ENCODE measurements around the gene BANP.
"Not testable (repeated sequence)": the region's sequence is repeated elsewhere in the genome, so short reads cannot be mapped to it uniquely, and the experiment has no call there.

Gene BANP

DNA sequence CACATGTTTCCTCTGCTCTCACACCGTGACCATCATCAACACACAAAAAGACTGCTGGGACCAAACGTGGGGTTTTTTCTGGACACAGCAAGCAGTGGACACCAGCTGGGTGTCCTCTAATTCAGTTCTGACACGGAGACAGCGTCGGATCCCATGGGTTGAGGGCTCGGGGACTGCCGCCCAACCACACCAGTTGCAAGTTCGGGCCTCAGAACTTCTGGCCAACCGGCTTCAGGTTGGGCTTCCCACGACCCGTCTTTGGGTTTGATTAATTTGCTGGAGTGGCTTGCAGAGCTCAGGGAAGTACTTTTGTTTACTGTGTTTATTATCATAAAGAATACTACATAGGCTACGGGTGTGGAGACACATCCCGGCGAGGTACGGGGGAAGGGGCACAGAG lies 97.8 kb downstream of the BANP start:
- ChIA-PET POLR2A (no interaction called here), CTCF (no interaction called here)
- DNase-seq (ENCODE audit: extremely low spot score) = no peak
- no peak for TF ChIP-seq TARDBP (IDR thresholded peaks at IDR 0.05)
- TF ChIP-seq FOXA1 (IDR thresholded peaks at IDR 0.05) = no peak
- no peak for TF ChIP-seq SUZ12 (IDR thresholded peaks at IDR 0.05)
- TF ChIP-seq ELF4 (IDR thresholded peaks at IDR 0.05) = no peak
- no peak for TF ChIP-seq HDGF (IDR thresholded peaks at IDR 0.05; ENCODE audit: borderline replicate concordance)
- no peak for TF ChIP-seq SP1 (IDR thresholded peaks at IDR 0.05)

DNA sequence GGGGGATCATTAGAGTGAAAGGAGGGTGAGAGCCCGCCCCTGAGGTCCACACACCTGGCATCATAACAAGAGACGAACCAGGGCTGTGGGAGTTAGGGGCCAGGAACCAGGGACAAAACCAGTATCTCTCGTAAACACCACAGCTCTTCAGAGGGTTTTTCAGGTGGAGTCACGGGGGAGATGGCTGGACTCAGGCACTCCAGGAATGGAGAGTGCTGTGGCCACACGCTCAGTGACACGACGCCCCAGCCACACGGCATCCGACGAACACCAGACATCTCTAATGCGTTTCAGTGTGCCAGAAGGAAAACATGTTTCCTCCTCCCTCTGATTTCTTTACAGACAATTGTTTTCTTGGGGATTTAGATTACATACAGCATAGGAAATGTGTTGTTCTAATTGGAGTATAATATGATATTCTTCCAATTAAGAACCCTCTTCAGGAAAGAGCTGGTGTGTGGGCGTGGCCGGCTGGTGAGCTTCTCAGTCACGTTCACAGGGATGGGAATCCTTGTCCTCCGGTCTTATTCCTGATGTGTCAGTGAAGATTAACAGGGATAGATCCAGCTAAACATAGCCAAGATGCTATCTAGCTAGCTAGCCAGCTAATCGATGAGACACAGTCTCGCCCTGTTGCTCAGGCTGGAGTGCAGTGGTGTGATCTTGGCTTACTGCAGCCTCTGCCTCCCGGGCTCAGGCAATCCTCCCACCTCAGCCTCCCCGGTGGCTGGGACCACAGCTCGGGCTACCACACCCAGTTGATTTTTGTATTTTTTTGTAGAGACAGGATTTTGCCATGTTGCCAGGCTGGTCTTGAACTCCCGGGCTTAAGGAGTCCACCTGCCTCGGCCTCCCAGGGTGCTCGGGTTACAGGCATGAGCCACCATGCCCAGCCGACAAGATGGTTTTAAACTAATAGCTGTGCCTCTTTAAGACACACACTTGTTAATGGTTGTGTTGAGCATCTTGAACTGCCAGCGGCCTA lies 98.6 kb downstream of the BANP start:
- ChIA-PET POLR2A (no interaction called here), CTCF (no interaction called here)
- no peak for DNase-seq (ENCODE audit: extremely low spot score)
- TF ChIP-seq, protein P1, sequence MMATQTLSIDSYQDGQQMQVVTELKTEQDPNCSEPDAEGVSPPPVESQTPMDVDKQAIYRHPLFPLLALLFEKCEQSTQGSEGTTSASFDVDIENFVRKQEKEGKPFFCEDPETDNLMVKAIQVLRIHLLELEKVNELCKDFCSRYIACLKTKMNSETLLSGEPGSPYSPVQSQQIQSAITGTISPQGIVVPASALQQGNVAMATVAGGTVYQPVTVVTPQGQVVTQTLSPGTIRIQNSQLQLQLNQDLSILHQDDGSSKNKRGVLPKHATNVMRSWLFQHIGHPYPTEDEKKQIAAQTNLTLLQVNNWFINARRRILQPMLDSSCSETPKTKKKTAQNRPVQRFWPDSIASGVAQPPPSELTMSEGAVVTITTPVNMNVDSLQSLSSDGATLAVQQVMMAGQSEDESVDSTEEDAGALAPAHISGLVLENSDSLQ (IDR thresholded peaks at IDR 0.05) = no peak
- no peak for TF ChIP-seq LEF1 (IDR thresholded peaks at IDR 0.05; ENCODE audit: borderline replicate concordance)
- TF ChIP-seq ARNT (IDR thresholded peaks at IDR 0.05) = no peak
- no peak for TF ChIP-seq SUZ12 (IDR thresholded peaks at IDR 0.05)
- TF ChIP-seq NFRKB (IDR thresholded peaks at IDR 0.05) = no peak
- no peak for TF ChIP-seq L3MBTL2 (conservative IDR thresholded peaks at IDR 0.05)
- TF ChIP-seq FOXK2 (IDR thresholded peaks at IDR 0.05) = no peak

DNA sequence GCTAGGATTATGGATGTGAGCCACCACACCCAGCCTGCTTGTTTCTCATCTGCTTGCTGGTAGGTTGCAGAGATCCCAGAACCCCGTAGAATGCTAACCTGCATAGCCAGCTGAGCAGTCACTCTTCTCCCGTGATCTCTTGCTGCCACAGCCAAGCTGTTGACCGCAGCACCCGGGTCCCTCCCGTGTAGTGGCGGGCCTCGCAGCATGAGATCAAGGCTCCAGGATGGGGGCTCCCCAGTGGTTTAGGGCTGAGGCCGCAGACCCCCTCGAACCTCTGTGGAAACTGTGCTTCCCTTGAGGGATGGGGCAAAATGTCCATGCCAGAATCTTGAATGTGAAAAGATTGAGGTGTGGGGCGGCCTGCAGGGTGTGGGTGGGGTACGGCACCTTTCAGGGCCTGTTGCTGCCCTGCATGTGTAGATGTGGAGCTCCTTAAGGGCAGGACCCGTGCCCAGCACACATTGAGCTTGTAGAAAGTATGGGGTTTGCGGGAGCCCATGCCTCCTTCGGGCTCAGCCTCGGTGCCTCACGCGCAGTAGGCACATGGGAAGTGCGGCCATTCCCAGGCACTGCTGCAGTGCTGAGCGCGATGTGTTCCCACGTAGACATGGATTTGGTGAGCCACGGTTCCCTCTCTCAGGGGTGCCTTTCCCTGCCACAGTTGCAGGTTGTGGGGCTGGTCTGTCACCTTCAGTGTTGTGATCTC lies 99.9 kb downstream of the BANP start:
- DNase-seq (ENCODE audit: extremely low spot score) = no peak
- CTCF ChIA-PET = no interaction called here
- TF ChIP-seq FOXA1 (IDR thresholded peaks at IDR 0.05) (no peak), NFRKB (IDR thresholded peaks at IDR 0.05) (no peak), ARNT (IDR thresholded peaks at IDR 0.05) (no peak), CTBP1 (IDR thresholded peaks at IDR 0.05; ENCODE audit: borderline replicate concordance) (no peak), FOXM1 (IDR thresholded peaks at IDR 0.05; ENCODE audit: borderline replicate concordance) (no peak)
- POLR2A ChIA-PET = no interaction called here

DNA sequence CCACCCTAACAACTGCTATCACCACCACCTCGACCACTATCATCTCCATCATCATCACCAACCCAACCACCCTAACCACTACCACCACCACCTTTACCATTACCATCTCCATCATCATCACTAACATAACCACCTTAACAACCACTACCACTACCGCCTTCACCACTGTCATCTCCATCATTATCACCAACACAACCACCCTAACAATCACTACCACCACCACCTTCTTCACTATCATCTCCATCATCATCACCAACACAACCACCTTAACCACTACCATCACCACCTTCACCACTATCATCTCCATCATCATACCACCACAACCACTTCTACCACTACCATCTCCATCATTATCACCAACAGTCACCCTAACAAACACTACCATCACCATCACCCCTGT lies 101.4 kb downstream of the BANP start:
- TF ChIP-seq SP1 (IDR thresholded peaks at IDR 0.05) = no peak
- TF ChIP-seq L3MBTL2 (conservative IDR thresholded peaks at IDR 0.05) = no peak
- no peak for TF ChIP-seq FOXM1 (IDR thresholded peaks at IDR 0.05; ENCODE audit: borderline replicate concordance)
- TF ChIP-seq, protein P1 (IDR thresholded peaks at IDR 0.05) = no peak
- no peak for TF ChIP-seq ARNT (IDR thresholded peaks at IDR 0.05)
- no peak for TF ChIP-seq SUZ12 (IDR thresholded peaks at IDR 0.05)
- TF ChIP-seq FOXK2 (IDR thresholded peaks at IDR 0.05) = no peak
- no peak for TF ChIP-seq ELF4 (IDR thresholded peaks at IDR 0.05)
- TF ChIP-seq FOXA1 (IDR thresholded peaks at IDR 0.05) = no peak
- TF ChIP-seq CTBP1 (IDR thresholded peaks at IDR 0.05; ENCODE audit: borderline replicate concordance) = no peak
- no peak for TF ChIP-seq LEF1 (IDR thresholded peaks at IDR 0.05; ENCODE audit: borderline replicate concordance)
- no peak for TF ChIP-seq NFRKB (IDR thresholded peaks at IDR 0.05)
- TF ChIP-seq BHLHE40 (IDR thresholded peaks at IDR 0.05; ENCODE audit: borderline replicate concordance) = no peak
- no peak for TF ChIP-seq HDGF (IDR thresholded peaks at IDR 0.05; ENCODE audit: borderline replicate concordance)
- TF ChIP-seq TARDBP (IDR thresholded peaks at IDR 0.05) = no peak
- no peak for TF ChIP-seq ZNF384 (IDR thresholded peaks at IDR 0.05)
- DNase-seq (ENCODE audit: extremely low spot score) = no peak
- ChIA-PET POLR2A (no interaction called here), CTCF (no interaction called here)

DNA sequence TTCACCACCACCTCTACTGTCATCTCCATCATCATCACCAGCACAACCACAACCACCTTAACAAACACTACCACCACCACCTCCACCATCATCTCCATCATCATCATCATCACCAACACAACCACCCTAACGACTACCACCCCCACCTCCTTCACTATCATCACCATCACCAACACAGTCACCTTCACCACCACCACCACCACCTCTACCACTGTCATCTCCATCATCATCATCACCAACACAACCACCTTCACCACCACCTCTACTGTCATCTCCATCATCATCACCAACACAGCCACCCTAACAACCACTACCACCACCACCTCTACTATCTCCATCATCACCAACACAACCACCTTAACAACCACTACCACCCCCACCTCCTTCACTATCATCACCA lies 102.2 kb downstream of the BANP start:
- POLR2A ChIA-PET; CTCF ChIA-PET; DNase-seq (ENCODE audit: extremely low spot score): not testable (repeated sequence)

DNA sequence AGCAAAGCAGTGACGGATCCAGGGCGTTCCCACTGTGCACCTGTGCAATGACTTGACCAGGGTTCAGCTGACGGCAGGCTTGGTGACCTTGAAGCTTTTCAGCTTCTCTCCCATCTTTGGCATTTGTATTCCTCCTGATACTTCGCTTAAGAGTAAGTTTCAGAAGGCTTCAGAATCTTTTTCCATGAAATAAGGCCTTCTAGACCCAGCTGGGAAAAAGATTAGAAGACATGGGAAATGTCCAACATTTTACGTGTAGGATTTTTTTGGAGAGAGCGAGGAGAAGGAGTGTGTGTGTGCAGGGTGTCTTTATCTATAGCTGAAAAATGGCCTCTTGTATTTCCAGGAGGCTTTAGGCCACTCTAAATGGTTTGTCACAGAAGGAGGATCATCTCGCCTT lies 104.1 kb downstream of the BANP start:
- TF ChIP-seq CTBP1 (IDR thresholded peaks at IDR 0.05; ENCODE audit: borderline replicate concordance) (no peak), LEF1 (IDR thresholded peaks at IDR 0.05; ENCODE audit: borderline replicate concordance) (no peak), TARDBP (IDR thresholded peaks at IDR 0.05) (no peak), ZNF384 (IDR thresholded peaks at IDR 0.05) (no peak), FOXK2 (IDR thresholded peaks at IDR 0.05) (no peak), SUZ12 (IDR thresholded peaks at IDR 0.05) (no peak), HDGF (IDR thresholded peaks at IDR 0.05; ENCODE audit: borderline replicate concordance) (no peak), L3MBTL2 (conservative IDR thresholded peaks at IDR 0.05) (no peak), NFRKB (IDR thresholded peaks at IDR 0.05) (no peak), FOXM1 (IDR thresholded peaks at IDR 0.05; ENCODE audit: borderline replicate concordance) (no peak), FOXA1 (IDR thresholded peaks at IDR 0.05) (no peak), ELF4 (IDR thresholded peaks at IDR 0.05) (no peak), BHLHE40 (IDR thresholded peaks at IDR 0.05; ENCODE audit: borderline replicate concordance) (no peak), ARNT (IDR thresholded peaks at IDR 0.05) (no peak), SP1 (IDR thresholded peaks at IDR 0.05) (no peak)
- TF ChIP-seq, protein P1 (IDR thresholded peaks at IDR 0.05) = no peak
- POLR2A ChIA-PET = no interaction called here
- no peak for DNase-seq (ENCODE audit: extremely low spot score)
- CTCF ChIA-PET = no interaction called here

Data from HEK293T (cell line).